ENCODE data around the gene FGFR2.

The FGFR2 gene

DNA sequence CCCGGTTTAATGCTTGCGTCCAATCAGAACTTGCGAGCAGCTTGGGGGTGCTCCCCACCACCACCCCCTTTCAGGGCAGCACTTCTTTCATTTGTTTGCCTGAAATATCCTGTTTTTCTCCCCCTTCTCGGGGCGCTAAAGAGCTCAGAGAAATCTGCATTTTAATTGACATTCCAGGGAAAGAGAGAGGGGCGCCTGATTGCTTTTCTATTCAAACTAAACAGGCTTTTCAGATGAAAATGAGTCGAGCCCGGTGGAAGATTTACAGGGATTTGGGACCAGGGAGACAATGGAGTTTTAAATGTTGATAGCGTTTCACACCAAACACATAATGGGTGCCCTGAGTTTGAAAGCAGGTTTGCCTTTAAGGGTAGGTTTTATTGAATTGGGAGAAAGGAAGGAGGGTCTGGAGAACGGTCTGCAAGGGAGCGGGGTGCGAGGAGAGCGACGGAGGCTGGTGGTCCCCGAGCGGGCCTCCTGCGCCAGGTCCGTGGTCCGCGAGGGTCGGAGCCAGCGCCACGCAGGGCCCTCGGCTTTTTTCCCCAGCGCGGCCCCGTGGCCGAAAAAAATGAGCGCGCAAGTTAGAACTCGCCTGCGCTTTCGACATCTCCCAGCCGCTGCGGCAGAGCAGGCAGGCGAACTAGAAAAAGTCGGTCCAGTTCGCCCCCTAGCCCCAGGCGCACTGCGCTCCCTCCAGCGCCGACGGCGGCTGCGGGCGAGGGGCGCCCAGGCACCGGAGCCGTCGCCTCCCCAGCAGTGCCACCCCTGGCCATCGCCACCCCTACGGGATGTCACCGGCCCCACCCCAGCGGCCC is 1.3 kb downstream of the FGFR2 start:
- no peak for ATAC-seq
- no peak for TF ChIP-seq BACH2 (CRISPR knock-in tag; IDR thresholded peaks at IDR 0.05; ENCODE audit: borderline replicate concordance)
- TF ChIP-seq ZNF565 (CRISPR knock-in tag; conservative IDR thresholded peaks at IDR 0.05; ENCODE audit: low read depth), result no peak
- no peak for TF ChIP-seq PPARA (CRISPR knock-in tag; IDR thresholded peaks at IDR 0.05; ENCODE audit: borderline replicate concordance)
- TF ChIP-seq, protein P1, sequence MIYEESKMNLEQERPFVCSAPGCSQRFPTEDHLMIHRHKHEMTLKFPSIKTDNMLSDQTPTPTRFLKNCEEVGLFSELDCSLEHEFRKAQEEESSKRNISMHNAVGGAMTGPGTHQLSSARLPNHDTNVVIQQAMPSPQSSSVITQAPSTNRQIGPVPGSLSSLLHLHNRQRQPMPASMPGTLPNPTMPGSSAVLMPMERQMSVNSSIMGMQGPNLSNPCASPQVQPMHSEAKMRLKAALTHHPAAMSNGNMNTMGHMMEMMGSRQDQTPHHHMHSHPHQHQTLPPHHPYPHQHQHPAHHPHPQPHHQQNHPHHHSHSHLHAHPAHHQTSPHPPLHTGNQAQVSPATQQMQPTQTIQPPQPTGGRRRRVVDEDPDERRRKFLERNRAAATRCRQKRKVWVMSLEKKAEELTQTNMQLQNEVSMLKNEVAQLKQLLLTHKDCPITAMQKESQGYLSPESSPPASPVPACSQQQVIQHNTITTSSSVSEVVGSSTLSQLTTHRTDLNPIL (CRISPR knock-in tag; IDR thresholded peaks at IDR 0.05; ENCODE audit: low read depth), result no peak
- TF ChIP-seq, protein P2, sequence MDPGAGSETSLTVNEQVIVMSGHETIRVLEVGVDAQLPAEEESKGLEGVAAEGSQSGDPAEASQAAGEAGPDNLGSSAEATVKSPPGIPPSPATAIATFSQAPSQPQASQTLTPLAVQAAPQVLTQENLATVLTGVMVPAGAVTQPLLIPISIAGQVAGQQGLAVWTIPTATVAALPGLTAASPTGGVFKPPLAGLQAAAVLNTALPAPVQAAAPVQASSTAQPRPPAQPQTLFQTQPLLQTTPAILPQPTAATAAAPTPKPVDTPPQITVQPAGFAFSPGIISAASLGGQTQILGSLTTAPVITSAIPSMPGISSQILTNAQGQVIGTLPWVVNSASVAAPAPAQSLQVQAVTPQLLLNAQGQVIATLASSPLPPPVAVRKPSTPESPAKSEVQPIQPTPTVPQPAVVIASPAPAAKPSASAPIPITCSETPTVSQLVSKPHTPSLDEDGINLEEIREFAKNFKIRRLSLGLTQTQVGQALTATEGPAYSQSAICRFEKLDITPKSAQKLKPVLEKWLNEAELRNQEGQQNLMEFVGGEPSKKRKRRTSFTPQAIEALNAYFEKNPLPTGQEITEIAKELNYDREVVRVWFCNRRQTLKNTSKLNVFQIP (CRISPR knock-in tag; IDR thresholded peaks at IDR 0.05; ENCODE audit: borderline replicate concordance, low read depth), result no peak
- TF ChIP-seq ZNF8 (CRISPR knock-in tag; IDR thresholded peaks at IDR 0.05), result no peak
- no peak for TF ChIP-seq OSR1 (CRISPR knock-in tag; IDR thresholded peaks at IDR 0.05)
- TF ChIP-seq ESRRG (CRISPR knock-in tag; IDR thresholded peaks at IDR 0.05), result no peak
- TF ChIP-seq CSDC2 (CRISPR knock-in tag; IDR thresholded peaks at IDR 0.05), result no peak
- TF ChIP-seq SNAI2 (CRISPR knock-in tag; IDR thresholded peaks at IDR 0.05), result no peak
- TF ChIP-seq, protein P3, sequence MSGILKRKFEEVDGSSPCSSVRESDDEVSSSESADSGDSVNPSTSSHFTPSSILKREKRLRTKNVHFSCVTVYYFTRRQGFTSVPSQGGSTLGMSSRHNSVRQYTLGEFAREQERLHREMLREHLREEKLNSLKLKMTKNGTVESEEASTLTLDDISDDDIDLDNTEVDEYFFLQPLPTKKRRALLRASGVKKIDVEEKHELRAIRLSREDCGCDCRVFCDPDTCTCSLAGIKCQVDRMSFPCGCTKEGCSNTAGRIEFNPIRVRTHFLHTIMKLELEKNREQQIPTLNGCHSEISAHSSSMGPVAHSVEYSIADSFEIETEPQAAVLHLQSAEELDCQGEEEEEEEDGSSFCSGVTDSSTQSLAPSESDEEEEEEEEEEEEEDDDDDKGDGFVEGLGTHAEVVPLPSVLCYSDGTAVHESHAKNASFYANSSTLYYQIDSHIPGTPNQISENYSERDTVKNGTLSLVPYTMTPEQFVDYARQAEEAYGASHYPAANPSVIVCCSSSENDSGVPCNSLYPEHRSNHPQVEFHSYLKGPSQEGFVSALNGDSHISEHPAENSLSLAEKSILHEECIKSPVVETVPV (CRISPR knock-in tag; IDR thresholded peaks at IDR 0.05), result no peak
- TF ChIP-seq GLIS3 (CRISPR knock-in tag; IDR thresholded peaks at IDR 0.05), result no peak
- no peak for TF ChIP-seq RARB (CRISPR knock-in tag; IDR thresholded peaks at IDR 0.05)
- TF ChIP-seq TCF4 (CRISPR knock-in tag; IDR thresholded peaks at IDR 0.05; ENCODE audit: borderline replicate concordance), result no peak
- TF ChIP-seq ISL1 (CRISPR knock-in tag; IDR thresholded peaks at IDR 0.05), result no peak
- no peak for TF ChIP-seq ZFP30 (CRISPR knock-in tag; IDR thresholded peaks at IDR 0.05)
- TF ChIP-seq TOX (CRISPR knock-in tag; IDR thresholded peaks at IDR 0.05; ENCODE audit: borderline replicate concordance), result no peak

DNA sequence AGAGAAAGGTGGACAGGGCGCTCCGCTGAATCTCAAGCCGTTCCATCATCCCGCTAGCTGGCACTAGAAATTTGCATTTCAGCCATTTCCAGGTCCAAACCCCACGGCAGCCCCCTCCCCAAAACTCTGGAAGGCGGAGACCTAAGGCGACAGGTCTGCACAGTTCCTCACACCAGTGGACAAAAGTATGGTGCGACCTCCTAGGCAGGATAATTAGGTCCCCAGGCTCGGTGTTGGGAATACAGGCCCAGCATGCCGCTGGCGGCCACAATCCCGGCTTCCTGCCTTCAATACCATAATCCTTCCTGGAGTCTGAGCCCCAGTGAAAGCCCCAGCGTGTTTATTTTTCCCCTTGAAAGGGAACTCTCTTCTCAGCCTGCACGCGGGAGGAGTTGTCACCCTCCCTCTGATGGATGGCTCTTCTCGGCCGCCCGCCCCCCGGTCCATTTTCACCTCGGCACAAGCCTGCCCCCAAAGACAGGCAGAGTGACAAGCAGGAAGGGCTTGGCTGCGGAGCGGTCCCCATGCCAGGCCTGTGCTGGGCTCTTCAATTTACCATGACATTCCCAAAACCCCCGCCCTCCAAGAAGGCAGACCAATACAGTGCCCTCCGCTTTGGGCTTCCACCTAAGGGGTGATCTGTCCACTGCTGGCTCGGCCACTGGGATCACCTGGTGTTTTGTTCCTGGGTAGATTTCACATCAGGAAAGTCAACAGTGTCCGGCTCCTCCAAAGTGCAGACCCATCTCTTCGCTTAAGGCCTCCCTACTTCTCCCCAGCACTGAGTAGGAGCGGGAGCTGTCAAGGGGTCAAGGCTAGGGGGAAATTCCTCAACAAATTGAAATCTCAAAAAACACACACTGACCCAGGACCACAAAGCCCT is 2.2 kb downstream of the FGFR2 start:
- TF ChIP-seq ARNTL (CRISPR knock-in tag; IDR thresholded peaks at IDR 0.05; ENCODE audit: borderline replicate concordance, low read depth) (no peak), GLIS3 (CRISPR knock-in tag; IDR thresholded peaks at IDR 0.05) (no peak), ZFP30 (CRISPR knock-in tag; IDR thresholded peaks at IDR 0.05) (no peak), ZFP3 (CRISPR knock-in tag; IDR thresholded peaks at IDR 0.05) (no peak), ESRRG (CRISPR knock-in tag; IDR thresholded peaks at IDR 0.05) (no peak), ZNF565 (CRISPR knock-in tag; conservative IDR thresholded peaks at IDR 0.05; ENCODE audit: low read depth) (no peak), ZNF8 (CRISPR knock-in tag; IDR thresholded peaks at IDR 0.05) (no peak)
- TF ChIP-seq, protein P4, sequence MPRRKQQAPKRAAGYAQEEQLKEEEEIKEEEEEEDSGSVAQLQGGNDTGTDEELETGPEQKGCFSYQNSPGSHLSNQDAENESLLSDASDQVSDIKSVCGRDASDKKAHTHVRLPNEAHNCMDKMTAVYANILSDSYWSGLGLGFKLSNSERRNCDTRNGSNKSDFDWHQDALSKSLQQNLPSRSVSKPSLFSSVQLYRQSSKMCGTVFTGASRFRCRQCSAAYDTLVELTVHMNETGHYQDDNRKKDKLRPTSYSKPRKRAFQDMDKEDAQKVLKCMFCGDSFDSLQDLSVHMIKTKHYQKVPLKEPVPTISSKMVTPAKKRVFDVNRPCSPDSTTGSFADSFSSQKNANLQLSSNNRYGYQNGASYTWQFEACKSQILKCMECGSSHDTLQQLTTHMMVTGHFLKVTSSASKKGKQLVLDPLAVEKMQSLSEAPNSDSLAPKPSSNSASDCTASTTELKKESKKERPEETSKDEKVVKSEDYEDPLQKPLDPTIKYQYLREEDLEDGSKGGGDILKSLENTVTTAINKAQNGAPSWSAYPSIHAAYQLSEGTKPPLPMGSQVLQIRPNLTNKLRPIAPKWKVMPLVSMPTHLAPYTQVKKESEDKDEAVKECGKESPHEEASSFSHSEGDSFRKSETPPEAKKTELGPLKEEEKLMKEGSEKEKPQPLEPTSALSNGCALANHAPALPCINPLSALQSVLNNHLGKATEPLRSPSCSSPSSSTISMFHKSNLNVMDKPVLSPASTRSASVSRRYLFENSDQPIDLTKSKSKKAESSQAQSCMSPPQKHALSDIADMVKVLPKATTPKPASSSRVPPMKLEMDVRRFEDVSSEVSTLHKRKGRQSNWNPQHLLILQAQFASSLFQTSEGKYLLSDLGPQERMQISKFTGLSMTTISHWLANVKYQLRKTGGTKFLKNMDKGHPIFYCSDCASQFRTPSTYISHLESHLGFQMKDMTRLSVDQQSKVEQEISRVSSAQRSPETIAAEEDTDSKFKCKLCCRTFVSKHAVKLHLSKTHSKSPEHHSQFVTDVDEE (CRISPR knock-in tag; IDR thresholded peaks at IDR 0.05), result no peak
- TF ChIP-seq, protein P5, sequence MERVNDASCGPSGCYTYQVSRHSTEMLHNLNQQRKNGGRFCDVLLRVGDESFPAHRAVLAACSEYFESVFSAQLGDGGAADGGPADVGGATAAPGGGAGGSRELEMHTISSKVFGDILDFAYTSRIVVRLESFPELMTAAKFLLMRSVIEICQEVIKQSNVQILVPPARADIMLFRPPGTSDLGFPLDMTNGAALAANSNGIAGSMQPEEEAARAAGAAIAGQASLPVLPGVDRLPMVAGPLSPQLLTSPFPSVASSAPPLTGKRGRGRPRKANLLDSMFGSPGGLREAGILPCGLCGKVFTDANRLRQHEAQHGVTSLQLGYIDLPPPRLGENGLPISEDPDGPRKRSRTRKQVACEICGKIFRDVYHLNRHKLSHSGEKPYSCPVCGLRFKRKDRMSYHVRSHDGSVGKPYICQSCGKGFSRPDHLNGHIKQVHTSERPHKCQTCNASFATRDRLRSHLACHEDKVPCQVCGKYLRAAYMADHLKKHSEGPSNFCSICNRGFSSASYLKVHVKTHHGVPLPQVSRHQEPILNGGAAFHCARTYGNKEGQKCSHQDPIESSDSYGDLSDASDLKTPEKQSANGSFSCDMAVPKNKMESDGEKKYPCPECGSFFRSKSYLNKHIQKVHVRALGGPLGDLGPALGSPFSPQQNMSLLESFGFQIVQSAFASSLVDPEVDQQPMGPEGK (CRISPR knock-in tag; IDR thresholded peaks at IDR 0.05; ENCODE audit: borderline replicate concordance), result no peak
- no peak for ATAC-seq

Measured in SK-N-SH treated with all-trans-retinoic acid at 6 μM for 48 hours (cell line).